IPS DF 6.9 (cell line): ENCODE data around the gene FHIT.

Experiments used
- DNase-seq: peaks from one replicate; pipeline ENCODE4 v3.0.0-alpha.2; 2013; ENCODE audit warnings: low read depth, low spot score
- H3K27ac ChIP-seq: one replicate; pipeline ENCODE4 v1.5.1; 2013; ENCODE audit warnings: low read length, control low read depth
- H3K27me3 ChIP-seq: 2 replicates; pipeline ENCODE4 v1.6.1; 2013; ENCODE audit warnings: mild to moderate bottlenecking, low read length; ENCODE audit not compliant: control insufficient read depth, insufficient read depth
- H3K36me3 ChIP-seq: 2 replicates; pipeline ENCODE4 v1.6.1; 2013; ENCODE audit warnings: low read length; ENCODE audit not compliant: control insufficient read depth, insufficient read depth
- H3K4me1 ChIP-seq: 2 replicates; pipeline ENCODE4 v1.6.1; 2013; ENCODE audit warnings: low read length; ENCODE audit not compliant: control insufficient read depth, insufficient read depth
- H3K4me3 ChIP-seq: 2 replicates; pipeline ENCODE4 v1.5.1; 2013; ENCODE audit warnings: mild to moderate bottlenecking, low read length
- H3K9me3 ChIP-seq: 2 replicates; pipeline ENCODE4 v1.6.1; 2013; ENCODE audit warnings: low read length, inconsistent platforms; ENCODE audit not compliant: control insufficient read depth, insufficient read depth
- WGBS: extraction: QIAGEN DNeasy Blood & Tissue Kit; methylation state at CpG from one replicate; pipeline ENCODE4 v1.1.7; 2013; ENCODE audit warnings: mixed read lengths, missing lambda C conversion rate; ENCODE audit not compliant: insufficient read length, insufficient coverage; 5-methylcytosine and 5-hydroxymethylcytosine counted together

The FHIT gene

GRCh38 chr3:59879031-59879581 lies 1372.1 kb downstream of the FHIT start:
- Histone ChIP-seq H3K4me1 (no peaks in the 10 kb centered on the region), H3K4me3 (no peak overlapping the region), H3K27me3 (no peaks in the 10 kb centered on the region), H3K36me3 (no peaks in the 10 kb centered on the region), H3K9me3 (no peaks in the 10 kb centered on the region; the same call in 1 of the 2 replicates), H3K27ac (no peak overlapping the region)
- WGBS = no CpG with 5 or more reads among the region's 2 CpGs
- DNase-seq = no peak

GRCh38 chr3:59878038-59878427 lies 1373.2 kb downstream of the FHIT start:
- H3K4me3 ChIP-seq = no peak overlapping the region
- H3K27me3 ChIP-seq = no peaks in the 10 kb centered on the region
- DNase-seq = no peak
- H3K27ac ChIP-seq = no peak overlapping the region
- no CpG with 5 or more reads among the region's 2 CpGs for WGBS
- no peaks in the 10 kb centered on the region; the same call in 1 of the 2 replicates for H3K9me3 ChIP-seq
- H3K4me1 ChIP-seq = 0 out of 2 replicates have a peak, but pooled peaks cover 2% of the 10 kb centered on the region
- no peaks in the 10 kb centered on the region for H3K36me3 ChIP-seq

GRCh38 chr3:59877263-59878037 lies 1373.8 kb downstream of the FHIT start:
- Histone ChIP-seq H3K4me3 (no peak overlapping the region), H3K27me3 (no peaks in the 10 kb centered on the region), H3K27ac (no peak overlapping the region), H3K36me3 (no peaks in the 10 kb centered on the region), H3K4me1 (0 out of 2 replicates have a peak, but pooled peaks cover 2% of the 10 kb centered on the region), H3K9me3 (no peaks in the 10 kb centered on the region; the same call in 1 of the 2 replicates)
- whole genome bisulfite sequencing = no CpG with 5 or more reads among the region's 2 CpGs
- no peak for DNase-seq

- Histone ChIP-seq H3K9me3 (no peaks in the 10 kb centered on the region; the same call in 1 of the 2 replicates), H3K27ac (no peak overlapping the region), H3K36me3 (no peaks in the 10 kb centered on the region), H3K4me1 (0 out of 2 replicates have a peak, but pooled peaks cover 2% of the 10 kb centered on the region), H3K4me3 (no peak overlapping the region), H3K27me3 (no peaks in the 10 kb centered on the region)
- WGBS = no CpG with 5 or more reads among the region's 2 CpGs
- DNase-seq = no peak
These were observed 1374.7 kb downstream of the FHIT start for GRCh38 chr3:59876533-59877062.

GRCh38 chr3:59873576-59874230 lies 1377.5 kb downstream of the FHIT start:
- Histone ChIP-seq H3K4me3 (no peak overlapping the region), H3K27ac (no peak overlapping the region), H3K4me1 (0 out of 2 replicates have a peak, but pooled peaks cover 2% of the 10 kb centered on the region), H3K27me3 (no peaks in the 10 kb centered on the region), H3K9me3 (no peaks in the 10 kb centered on the region; the same call in 1 of the 2 replicates), H3K36me3 (no peaks in the 10 kb centered on the region)
- DNase-seq = no peak
- 100% methylated on average over 1 of the region's 8 CpGs for WGBS

GRCh38 chr3:59872128-59872527 lies 1379.1 kb downstream of the FHIT start:
- Histone ChIP-seq H3K4me3 (no peak overlapping the region), H3K27me3 (no peaks in the 10 kb centered on the region), H3K27ac (no peak overlapping the region), H3K36me3 (no peaks in the 10 kb centered on the region), H3K4me1 (0 out of 2 replicates have a peak, but pooled peaks cover 2% of the 10 kb centered on the region), H3K9me3 (no peaks in the 10 kb centered on the region; the same call in 1 of the 2 replicates)
- WGBS = no CpG with 5 or more reads among the region's 3 CpGs
- DNase-seq = no peak

GRCh38 chr3:59867185-59868002 lies 1383.9 kb downstream of the FHIT start:
- no peak overlapping the region for H3K27ac ChIP-seq
- no CpG with 5 or more reads among the region's 3 CpGs for WGBS
- H3K36me3 ChIP-seq = no peaks in the 10 kb centered on the region
- no peaks in the 10 kb centered on the region for H3K4me1 ChIP-seq
- no peak for DNase-seq
- no peaks in the 10 kb centered on the region for H3K9me3 ChIP-seq
- H3K27me3 ChIP-seq = no peaks in the 10 kb centered on the region
- H3K4me3 ChIP-seq = no peak overlapping the region

- WGBS = no CpG with 5 or more reads among the region's 5 CpGs
These were observed 1385.2 kb downstream of the FHIT start for GRCh38 chr3:59866076-59866475.

GRCh38 chr3:59865351-59865750 lies 1385.9 kb downstream of the FHIT start:
- Histone ChIP-seq H3K27me3 (no peaks in the 10 kb centered on the region), H3K4me3 (no peak overlapping the region), H3K4me1 (no peaks in the 10 kb centered on the region), H3K27ac (no peak overlapping the region), H3K9me3 (no peaks in the 10 kb centered on the region), H3K36me3 (no peaks in the 10 kb centered on the region)
- DNase-seq = no peak
- no CpG with 5 or more reads among the region's 4 CpGs for WGBS

More at GRCh38 chr3:59866076-59866475, 1385.2 kb downstream of the FHIT start:
- H3K4me3 ChIP-seq = no peak overlapping the region
- no peaks in the 10 kb centered on the region for H3K36me3 ChIP-seq
- no peaks in the 10 kb centered on the region for H3K27me3 ChIP-seq
- no peak for DNase-seq
- no peak overlapping the region for H3K27ac ChIP-seq
- H3K4me1 ChIP-seq = no peaks in the 10 kb centered on the region
- H3K9me3 ChIP-seq = no peaks in the 10 kb centered on the region

- DNase-seq = no peak
- no peaks in the 10 kb centered on the region for H3K36me3 ChIP-seq
- H3K27ac ChIP-seq = no peak overlapping the region
- no CpG with 5 or more reads among the region's 6 CpGs for WGBS
- no peaks in the 10 kb centered on the region for H3K9me3 ChIP-seq
- no peaks in the 10 kb centered on the region for H3K4me1 ChIP-seq
- no peak overlapping the region for H3K4me3 ChIP-seq
- no peaks in the 10 kb centered on the region for H3K27me3 ChIP-seq
These were observed 1388.6 kb downstream of the FHIT start for GRCh38 chr3:59862686-59863085.
